HCT116 (cell line): ENCODE measurements around the gene SYT3. TPM values are rescaled to one million over a fixed set of nuclear protein-coding genes. Genes with fewer than 3 reads are reported as not detected.

ENCODE experiments used
- ATAC-seq: fragments of 200-7000 bp; cut with Tn5 transposase; 2 replicates; pipeline ENCODE4 v1.9.1; 2020; ENCODE audit warnings: mild to moderate bottlenecking, moderate library complexity
- BruUV-seq: library from RNA; stranded (reverse); fragments of 400-500 nt; replicated peaks from 2 replicates; lab custom pipeline; 2021; lab: Mats Ljungman, UMichigan
- CTCF ChIA-PET: fragments of 300-600 bp; sonication (Branson Sonifier 250); formaldehyde crosslinking; loops from one replicate; lab custom pipeline; 2021; ENCODE audit warnings: antibody characterized with exemption; lab: Charles Lee
- POLR2A ChIA-PET: fragments of 300-600, 350-600 bp; sonication (Branson Sonifier 250); formaldehyde crosslinking; loops from one replicate; lab custom pipeline; 2021; ENCODE audit warnings: antibody characterized with exemption; lab: Charles Lee
- RAD21 ChIA-PET, 2 experiments: fragments of 300-600 bp; sonication (Branson Sonifier 250); formaldehyde crosslinking; loops; one replicate each; lab custom pipeline; 2023; ENCODE audit warnings: low total read pairs in 2 of 2; ENCODE audit not compliant: uncharacterized antibody in 2 of 2, unreplicated experiment in 2 of 2, low non-redundant PET in 1 of 2; lab: Charles Lee
- DNase-seq: peaks from one replicate; pipeline ENCODE4 v3.0.0-alpha.2; 2010; ENCODE audit warnings: low read depth, low spot score
- H2AFZ ChIP-seq: fragments of 200-600 bp; shearing (Covaris generic), sonication (generic); 2 replicates; pipeline ENCODE4 v1.6.1; 2017; ENCODE audit warnings: low read depth, mixed run types, mixed read lengths, antibody characterized with exemption, low read length; ENCODE audit not compliant: poor library complexity, severe bottlenecking
- H3K27ac ChIP-seq: 2 replicates; pipeline ENCODE4 v1.5.1; 2012; ENCODE audit warnings: low read depth, low read length
- H3K27me3 ChIP-seq: fragments of 200-600 bp; sonication (generic); 2 replicates; pipeline ENCODE4 v1.6.1; 2016; ENCODE audit warnings: mixed run types, low read length, mixed read lengths; ENCODE audit not compliant: insufficient read depth
- H3K36me3 ChIP-seq, 2 experiments: fragments of 200-500 bp in 1 of 2; fragments of 200-600 bp in 1 of 2; sonication (Bioruptor generic) in 1 of 2; sonication (generic) in 1 of 2; 2 replicates each; pipeline versions ENCODE4 v1.5.1 to v1.6.1; 2014 to 2016; ENCODE audit warnings: low read length in 2 of 2, inconsistent platforms in 1 of 2, mixed read lengths in 1 of 2, mixed run types in 1 of 2; ENCODE audit not compliant: insufficient read depth in 2 of 2, control insufficient read depth in 1 of 2
- H3K4me1 ChIP-seq, 2 experiments: fragments of 200-600 bp in 1 of 2; sonication (generic) in 1 of 2; 2 replicates each; pipeline versions ENCODE4 v1.5.1 to v1.6.1; 2012 to 2017; ENCODE audit warnings: low read length in 2 of 2, inconsistent platforms in 1 of 2, mild to moderate bottlenecking in 1 of 2, mixed read lengths in 1 of 2, mixed run types in 1 of 2, moderate library complexity in 1 of 2; ENCODE audit not compliant: insufficient read depth in 2 of 2, control insufficient read depth in 1 of 2
- H3K4me2 ChIP-seq: fragments of 200-600 bp; sonication (generic); 2 replicates; pipeline ENCODE4 v1.6.1; 2017; ENCODE audit warnings: mixed run types, low read length, mixed read lengths
- H3K4me3 ChIP-seq, 2 experiments: fragments of 200-600 bp in 1 of 2; sonication (generic) in 1 of 2; replicated peaks in 1 of 2; 2 replicates each; pipeline ENCODE4 v1.5.1; 2011 to 2016; ENCODE audit warnings: low read length in 2 of 2, control low read depth in 1 of 2, low read depth in 1 of 2, mild to moderate bottlenecking in 1 of 2, mixed read lengths in 1 of 2, mixed run types in 1 of 2
- H3K79me2 ChIP-seq: fragments of 200-600 bp; sonication (generic); 2 replicates; pipeline ENCODE4 v1.6.1; 2017; ENCODE audit warnings: mild to moderate bottlenecking, mixed run types, low read length, moderate library complexity, mixed read lengths; ENCODE audit not compliant: insufficient read depth
- H3K9ac ChIP-seq: fragments of 200-600 bp; sonication (generic); 2 replicates; pipeline ENCODE4 v1.6.1; 2016; ENCODE audit warnings: low read length, mixed read lengths
- H3K9me2 ChIP-seq: fragments of 200-600 bp; sonication (generic), shearing (Covaris generic); 2 replicates; pipeline ENCODE4 v1.6.1; 2017; ENCODE audit warnings: mixed run types, mild to moderate bottlenecking, moderate library complexity; ENCODE audit not compliant: insufficient read depth
- H3K9me3 ChIP-seq, 2 experiments: fragments of 200-500 bp in 1 of 2; fragments of 200-600 bp in 1 of 2; sonication (Bioruptor generic) in 1 of 2; sonication (generic) in 1 of 2; 2 replicates each; pipeline ENCODE4 v1.6.1; 2014 to 2017; ENCODE audit warnings: low read length in 2 of 2, mixed read lengths in 2 of 2, inconsistent platforms in 1 of 2, low read depth in 1 of 2, mild to moderate bottlenecking in 1 of 2, mixed run types in 1 of 2, moderate library complexity in 1 of 2; ENCODE audit not compliant: control insufficient read depth in 1 of 2, insufficient read depth in 1 of 2
- H4K20me1 ChIP-seq: fragments of 200-600 bp; sonication (generic), shearing (Covaris generic); 2 replicates; pipeline ENCODE4 v1.6.1; 2017; ENCODE audit warnings: mixed run types, mild to moderate bottlenecking, moderate library complexity; ENCODE audit not compliant: insufficient read depth
- CEBPB ChIP-seq: IDR thresholded peaks from 2 replicates; pipeline ENCODE4 v1.6.1; 2012; ENCODE audit warnings: low read depth
- CTCF ChIP-seq, 3 experiments: fragments of 200-600 bp in 1 of 3; sonication (generic) in 1 of 3; IDR thresholded peaks in 2 of 3; conservative IDR thresholded peaks in 1 of 3; 2 replicates each; pipeline ENCODE4 v1.5.1; 2012 to 2017; ENCODE audit warnings: low read depth in 2 of 3, low read length in 2 of 3, antibody characterized with exemption in 1 of 3, borderline replicate concordance in 1 of 3, control low read depth in 1 of 3, mild to moderate bottlenecking in 1 of 3, mixed read lengths in 1 of 3, mixed run types in 1 of 3, moderate library complexity in 1 of 3; ENCODE audit not compliant: insufficient read depth in 1 of 3
- ELF1 ChIP-seq: IDR thresholded peaks from 2 replicates; pipeline ENCODE4 v1.6.1; 2012; ENCODE audit warnings: low read depth, borderline replicate concordance
- EZH2 ChIP-seq: fragments of 200-600 bp; sonication (generic); IDR thresholded peaks from 2 replicates; pipeline ENCODE4 v1.6.1; 2017; ENCODE audit warnings: antibody characterized with exemption, mixed run types
- EZH2phosphoT487 ChIP-seq: fragments of 200-600 bp; IDR thresholded peaks from 2 replicates; pipeline ENCODE4 v1.6.1; 2018; ENCODE audit warnings: antibody characterized with exemption, borderline replicate concordance
- JUND ChIP-seq: IDR thresholded peaks from 2 replicates; pipeline ENCODE4 v1.6.1; 2012
- MAX ChIP-seq: IDR thresholded peaks from 2 replicates; pipeline ENCODE4 v1.6.1; 2012
- POLR2A ChIP-seq: IDR thresholded peaks from 2 replicates; pipeline ENCODE4 v1.7.0; 2011; ENCODE audit warnings: borderline replicate concordance; ENCODE audit not compliant: insufficient read depth, insufficient read length; ENCODE audit errors: extremely low read depth
- POLR2AphosphoS5 ChIP-seq: IDR thresholded peaks from 2 replicates; pipeline ENCODE4 v1.6.1; 2011; ENCODE audit warnings: mild to moderate bottlenecking, low read depth, low read length, moderate library complexity
- SIN3A ChIP-seq: IDR thresholded peaks from 2 replicates; pipeline ENCODE4 v1.6.1; 2012; ENCODE audit warnings: low read depth
- SP1 ChIP-seq: IDR thresholded peaks from 2 replicates; pipeline ENCODE4 v1.6.1; 2012; ENCODE audit warnings: low read depth
- SRF ChIP-seq: IDR thresholded peaks from 2 replicates; pipeline ENCODE4 v1.6.1; 2012; ENCODE audit warnings: low read depth
- TCF7L2 ChIP-seq: IDR thresholded peaks from 2 replicates; pipeline ENCODE4 v1.7.0; 2011; ENCODE audit warnings: borderline replicate concordance, inconsistent platforms; ENCODE audit not compliant: insufficient read depth, insufficient read length; ENCODE audit errors: extremely low read depth
- YY1 ChIP-seq: IDR thresholded peaks from 2 replicates; pipeline ENCODE4 v1.6.1; 2011; ENCODE audit warnings: low read length, low read depth, moderate library complexity, mild to moderate bottlenecking; ENCODE audit not compliant: insufficient replicate concordance; ENCODE audit errors: extremely low read depth
- ZFX ChIP-seq: fragments of 450-650 bp; IDR thresholded peaks from 2 replicates; pipeline ENCODE4 v1.6.1; 2017
- ZNF274 ChIP-seq: fragments of 200-500 bp; sonication (Bioruptor generic); IDR thresholded peaks from 2 replicates; pipeline ENCODE4 v1.6.1; 2014; ENCODE audit warnings: mild to moderate bottlenecking, low read depth, low read length, inconsistent platforms
- intact Hi-C: fragments of 100-400 bp; cut with micrococcal nuclease; formaldehyde crosslinking; loops from 2 replicates; pipeline ENCODE4 v1.10.0; 2022
- total RNA-seq: library from RNA; stranded (reverse); gene quantifications from one replicate; pipeline ENCODE4 v1.2.1, GENCODE V29; 2021; ENCODE audit not compliant: unreplicated experiment
- TF ChIP-seq, protein P1 (sequence below): IDR thresholded peaks from 2 replicates; pipeline ENCODE4 v1.6.1; 2012

The SYT3 gene
- total RNA-seq, 1 experiment from 2014 or later: 4.6 TPM

GRCh38 chr19:50638600-50638999, 1.1 kb downstream of the SYT3 start:
- Histone ChIP-seq H3K4me2 (peak overlapping the region; percentile 98), H3K9ac (no peak overlapping the region), H2AFZ (no peak overlapping the region), H3K27me3 (peaks cover 17% of the 10 kb centered on the region; the same call in 1 of the 2 replicates), H3K27ac (no peak overlapping the region), H3K4me3 (no peak overlapping the region; a peak in 1 of 4 replicates), H3K9me2 (no peaks in the 10 kb centered on the region), H3K79me2 (no peaks in the 10 kb centered on the region), H4K20me1 (no peaks in the 10 kb centered on the region), H3K9me3 (peaks cover 3 to 7% of the 10 kb centered on the region in 2 experiments; a peak in 2 of 4 replicates), H3K36me3 (no peaks in the 10 kb centered on the region), H3K4me1 (peaks cover 8 to 14% of the 10 kb centered on the region in 2 experiments; a peak in 3 of 4 replicates)
- intact Hi-C loops: no loop called here
- no peak for ATAC-seq
- CTCF ChIA-PET: no interaction called here
- no peak for DNase-seq
- no peak for TF ChIP-seq SRF
- TF ChIP-seq POLR2A: no peak
- no peak for TF ChIP-seq CEBPB
- TF ChIP-seq TCF7L2: no peak
- no TSS peak for BruUV-seq
- POLR2A ChIA-PET: interaction anchor here (0.7 kb wide), 1 partner anchor 1150 kb away, joined by 3 read pairs; no protein-coding TSS in a partner anchor
- RAD21 ChIA-PET: interaction anchor here in 1 of 2 experiments (0.7 kb wide), 1 partner anchor 101 kb away, joined by 3 read pairs; no protein-coding TSS in a partner anchor

GRCh38 chr19:50636317-50637085, 3.2 kb downstream of the SYT3 start:
- Histone ChIP-seq H3K9me2 (no peaks in the 10 kb centered on the region), H3K4me3 (no peak overlapping the region), H3K9me3 (peaks cover 7% of the 10 kb centered on the region in 2 experiments; a peak in 2 of 4 replicates), H3K9ac (no peak overlapping the region), H3K4me1 (peaks cover 8 to 14% of the 10 kb centered on the region in 2 experiments; a peak in 3 of 4 replicates), H3K27me3 (peaks cover 12% of the 10 kb centered on the region; the same call in 1 of the 2 replicates), H3K79me2 (no peaks in the 10 kb centered on the region), H3K27ac (no peak overlapping the region), H3K4me2 (no peak overlapping the region), H4K20me1 (no peaks in the 10 kb centered on the region), H3K36me3 (no peaks in the 10 kb centered on the region), H2AFZ (no peak overlapping the region)
- intact Hi-C loops: no loop called here
- DNase-seq (no peak), ATAC-seq (no peak)
- ChIA-PET RAD21 (no interaction called here), POLR2A (no interaction called here), CTCF (no interaction called here)
- BruUV-seq: no TSS peak
- no peak for TF ChIP-seq JUND
- no peak for TF ChIP-seq POLR2AphosphoS5
- TF ChIP-seq EZH2: no peak
- no peak for TF ChIP-seq SIN3A
- TF ChIP-seq, protein P1, sequence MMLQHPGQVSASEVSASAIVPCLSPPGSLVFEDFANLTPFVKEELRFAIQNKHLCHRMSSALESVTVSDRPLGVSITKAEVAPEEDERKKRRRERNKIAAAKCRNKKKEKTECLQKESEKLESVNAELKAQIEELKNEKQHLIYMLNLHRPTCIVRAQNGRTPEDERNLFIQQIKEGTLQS: no peak
- no peak for TF ChIP-seq YY1
- no peak for TF ChIP-seq EZH2phosphoT487
- no peak for TF ChIP-seq SP1
- no peak for TF ChIP-seq CTCF (IDR thresholded peaks at IDR 0.05 in 2 of 3, conservative IDR thresholded peaks at IDR 0.05 in 1 of 3; ENCODE audit: borderline replicate concordance in 1 of 3, insufficient read depth in 1 of 3, low read depth in 2 of 3, low read length in 2 of 3)
- no peak for TF ChIP-seq ZFX
- no peak for TF ChIP-seq ELF1
- no peak for TF ChIP-seq MAX
- TF ChIP-seq TCF7L2: no peak
- TF ChIP-seq POLR2A: no peak
- no peak for TF ChIP-seq ZNF274
